H1 (cell line): ENCODE measurements around the gene SPRED1. TPM values are rescaled to one million over a fixed set of nuclear protein-coding genes. Genes with fewer than 3 reads are reported as not detected.

ENCODE experiments used
- KDM4A ChIP-seq: IDR thresholded peaks from one replicate; pipeline ENCODE4 v1.7.1; 2012; ENCODE audit warnings: low read depth, mild to moderate bottlenecking, moderate library complexity, low read length, inconsistent platforms; ENCODE audit not compliant: severe bottlenecking
- RXRA ChIP-seq: IDR thresholded peaks from 2 replicates; pipeline ENCODE4 v1.6.1; 2011; ENCODE audit warnings: low read depth, mild to moderate bottlenecking, low read length, moderate library complexity; ENCODE audit not compliant: insufficient read depth
- polyA plus RNA-seq, 7 experiments: library from polyadenylated mRNA; depleted of rRNA in 3 of 7; stranded (reverse) in 5 of 7; unstranded in 2 of 7; fragments of >200 nt in 5 of 7; fragments of 200-250 nt in 2 of 7; gene quantifications; 1 replicate in 5 of 7; 2 replicates in 1 of 7; 4 replicates in 1 of 7; pipeline versions ENCODE4 v1.2.1 to v1.2.3, GENCODE V29; 2011 to 2013; ENCODE audit warnings: missing spikeins in 2 of 7, mixed read lengths in 2 of 7
- total RNA-seq: library from RNA; stranded (reverse); fragmentation: NEBNext Ultra II Directional; extraction: Animal tissue kit (Norgen Biotek cat#: 25700); gene quantifications from 2 replicates; pipeline ENCODE4 v1.2.1, GENCODE V29; 2021

Gene SPRED1
- total and polyA plus RNA-seq, 2 of the 8 experiments (the other 6 are each of a cell fraction or from before 2014, with no cell fraction given) = 5.5 to 30.3 TPM

DNA sequence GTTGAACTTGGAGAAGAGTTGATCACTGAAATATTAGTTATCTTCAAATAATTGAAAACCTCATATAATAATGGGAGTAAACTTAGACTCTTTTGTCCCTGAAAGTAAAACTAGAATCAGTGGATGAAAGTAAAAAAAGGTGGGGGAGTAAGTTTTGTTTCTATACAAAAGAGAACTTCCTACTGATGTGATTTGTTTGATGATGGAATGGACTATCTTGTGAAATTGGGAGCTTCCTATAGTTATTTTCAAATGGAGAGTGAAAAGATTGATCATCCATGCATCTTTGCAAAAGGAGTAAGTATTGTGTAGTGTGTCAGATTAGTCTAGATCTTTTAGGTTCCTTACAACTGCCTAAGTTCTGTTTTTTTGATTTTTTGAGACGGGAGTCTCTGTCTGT, 28.4 kb downstream of the SPRED1 start (continued):
- no peak for TF ChIP-seq RXRA
- no peak for TF ChIP-seq KDM4A
